ENCODE measurements around the gene AOPEP. TPM values are rescaled to one million over a fixed set of nuclear protein-coding genes. Genes with fewer than 3 reads are reported as not detected.

The AOPEP gene
- total RNA-seq, 1 experiment from 2014 or later, result 15.0 TPM

GRCh38 chr9:95035846-95036245 is 309.3 kb downstream of the AOPEP start:
- H2BK15ac ChIP-seq (ENCODE audit: low read depth, low read length), result no peak overlapping the region
- H3T11ph ChIP-seq (ENCODE audit: low read length), result no peak overlapping the region
- no peak overlapping the region for H3K18ac ChIP-seq (ENCODE audit: insufficient read length, low read depth, low read length)
- Mint-ChIP-seq H3K27me3 (ENCODE audit: low read depth) (no peaks in the 10 kb centered on the region), H3K4me1 (peaks cover 3 to 9% of the 10 kb centered on the region in 2 experiments; a peak in 3 of 4 replicates), H3K36me3 (ENCODE audit: insufficient read depth in 1 of 3, low read depth in 3 of 3) (no peaks in the 10 kb centered on the region; a peak in 1 of 7 replicates), H3K9me3 (no peaks in the 10 kb centered on the region), H3K27ac (no peak overlapping the region), H3K4me3 (no peak overlapping the region)
- no peak overlapping the region for H2AFZ ChIP-seq (ENCODE audit: low read length)
- H2BK120ac ChIP-seq (ENCODE audit: low read depth, low read length, poor library complexity, severe bottlenecking), result no peak overlapping the region
- H3K23ac ChIP-seq (ENCODE audit: insufficient read length, low read depth, low read length), result no peak overlapping the region
- no peak overlapping the region for H3K4ac ChIP-seq (ENCODE audit: low read depth, low read length)
- H2BK5ac ChIP-seq (ENCODE audit: insufficient read length, low read length), result no peak overlapping the region
- H4K20me1 ChIP-seq (ENCODE audit: control insufficient read depth, insufficient read depth, insufficient read length), result no peaks in the 10 kb centered on the region
- no peak overlapping the region for H3K4me2 ChIP-seq (ENCODE audit: insufficient read depth, insufficient read length, low read length)
- H3K9me3 ChIP-seq (ENCODE audit: control insufficient read depth, low read depth, low read length), result no peaks in the 10 kb centered on the region
- H3K79me1 ChIP-seq (ENCODE audit: insufficient read depth, low read depth, low read length, poor library complexity, severe bottlenecking), result no peaks in the 10 kb centered on the region
- no peak for DNase-seq
- H3K14ac ChIP-seq (ENCODE audit: insufficient read depth, low read length), result no peak overlapping the region
- H2BK20ac ChIP-seq (ENCODE audit: low read depth, low read length, poor library complexity, severe bottlenecking), result no peak overlapping the region
- H3K56ac ChIP-seq (ENCODE audit: insufficient read length, low read depth, low read length), result no peak overlapping the region
- no peaks in the 10 kb centered on the region for H3K79me2 ChIP-seq (ENCODE audit: insufficient read depth, low read length)
- no peak overlapping the region for H3K27ac ChIP-seq (ENCODE audit: insufficient read length, low read depth, low read length)
- H2BK12ac ChIP-seq (ENCODE audit: insufficient read length, low read depth, low read length), result no peak overlapping the region
- H3K9ac ChIP-seq (ENCODE audit: extremely low read depth, insufficient read length, low read length), result no peak overlapping the region
- H4K8ac ChIP-seq (replicated peaks; ENCODE audit: insufficient read length, low read depth, low read length), result no peak overlapping the region
- H4K5ac ChIP-seq (ENCODE audit: insufficient read length, low read depth, low read length), result no peak overlapping the region
- no CpG with 5 or more reads among the region's 3 CpGs for WGBS (ENCODE audit: extremely low coverage, insufficient read length, low lambda C conversion rate)
- no peaks in the 10 kb centered on the region for H3K27me3 ChIP-seq (ENCODE audit: insufficient read depth, low read length)
- TF ChIP-seq, protein P1, sequence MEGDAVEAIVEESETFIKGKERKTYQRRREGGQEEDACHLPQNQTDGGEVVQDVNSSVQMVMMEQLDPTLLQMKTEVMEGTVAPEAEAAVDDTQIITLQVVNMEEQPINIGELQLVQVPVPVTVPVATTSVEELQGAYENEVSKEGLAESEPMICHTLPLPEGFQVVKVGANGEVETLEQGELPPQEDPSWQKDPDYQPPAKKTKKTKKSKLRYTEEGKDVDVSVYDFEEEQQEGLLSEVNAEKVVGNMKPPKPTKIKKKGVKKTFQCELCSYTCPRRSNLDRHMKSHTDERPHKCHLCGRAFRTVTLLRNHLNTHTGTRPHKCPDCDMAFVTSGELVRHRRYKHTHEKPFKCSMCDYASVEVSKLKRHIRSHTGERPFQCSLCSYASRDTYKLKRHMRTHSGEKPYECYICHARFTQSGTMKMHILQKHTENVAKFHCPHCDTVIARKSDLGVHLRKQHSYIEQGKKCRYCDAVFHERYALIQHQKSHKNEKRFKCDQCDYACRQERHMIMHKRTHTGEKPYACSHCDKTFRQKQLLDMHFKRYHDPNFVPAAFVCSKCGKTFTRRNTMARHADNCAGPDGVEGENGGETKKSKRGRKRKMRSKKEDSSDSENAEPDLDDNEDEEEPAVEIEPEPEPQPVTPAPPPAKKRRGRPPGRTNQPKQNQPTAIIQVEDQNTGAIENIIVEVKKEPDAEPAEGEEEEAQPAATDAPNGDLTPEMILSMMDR (conservative IDR thresholded peaks at IDR 0.05), result no peak
- no peaks in the 10 kb centered on the region for H3K4me1 ChIP-seq (ENCODE audit: insufficient read depth, low read length)
- no peaks in the 10 kb centered on the region for H3K23me2 ChIP-seq (ENCODE audit: insufficient read length, low read depth, low read length, poor library complexity, severe bottlenecking)
- H2AK5ac ChIP-seq (ENCODE audit: insufficient read length, low read length), result no peak overlapping the region
- no peak overlapping the region for H4K91ac ChIP-seq (ENCODE audit: insufficient read length, low read depth, low read length)
